ENCODE results near the gene RAG2.
"Not testable (repeated sequence)": the region's sequence is repeated elsewhere in the genome, so short reads cannot be mapped to it uniquely, and the experiment has no call there.

The RAG2 gene

DNA sequence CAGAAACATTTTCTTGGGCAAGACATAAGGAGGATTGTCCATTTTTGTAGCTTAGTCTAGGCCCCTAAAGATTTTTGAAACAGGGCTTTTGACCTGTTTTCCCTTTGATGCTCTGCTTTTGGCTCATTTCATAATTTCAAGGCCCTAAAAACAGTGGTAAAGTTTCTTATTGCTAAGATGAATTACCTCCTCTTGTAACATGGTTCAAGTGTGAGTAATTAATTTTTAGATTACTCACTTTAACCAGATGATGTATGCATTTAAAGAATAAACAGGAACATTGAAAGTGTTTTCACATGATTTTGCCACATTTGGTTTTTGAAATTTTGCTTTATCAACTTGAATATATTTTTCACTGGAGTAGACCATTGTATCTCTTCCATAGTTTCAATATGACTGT, 1.2 kb downstream of the RAG2 start:
- DNase-seq, result no peak

DNA sequence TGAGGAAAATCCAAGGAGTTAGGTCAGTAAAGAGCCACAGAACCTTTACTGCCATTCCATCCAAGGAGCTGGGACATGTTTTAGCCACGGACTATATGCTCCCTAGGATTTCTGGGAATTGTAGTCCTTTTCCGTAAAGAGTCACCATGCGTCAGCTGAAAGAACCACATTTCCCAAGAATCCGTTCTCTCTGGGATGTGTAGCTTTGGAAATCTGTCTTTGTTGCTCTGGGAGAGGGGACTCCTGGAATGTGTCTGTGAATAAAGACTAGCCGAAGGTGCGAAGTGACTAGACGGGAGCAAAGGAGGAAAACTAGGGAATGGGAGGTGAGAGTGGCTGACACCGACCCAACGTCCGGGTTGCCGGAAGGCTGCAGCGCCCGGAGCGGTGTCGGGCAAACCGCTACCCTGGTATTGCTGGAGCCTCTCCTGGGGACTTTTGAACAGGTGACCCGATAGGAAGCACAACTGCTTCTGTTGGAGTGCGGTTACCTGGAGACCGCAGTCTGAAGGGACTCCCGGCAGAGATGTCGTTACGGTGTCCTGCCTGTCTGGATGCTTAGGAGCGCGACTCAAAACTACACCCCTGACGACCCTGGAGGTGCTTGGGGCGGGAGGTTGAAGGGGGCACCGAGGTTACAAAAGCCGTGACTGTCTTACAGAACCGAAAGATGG, 3.6 kb downstream of the RAG2 start, which contains the start of gene IFTAP:
Gene IFTAP (plus strand): TSS at position 187 of the 674 bp plus-strand sequence. CDS start 15,602 bp downstream, outside the sequence.
- peak; percentile 78 for DNase-seq

DNA sequence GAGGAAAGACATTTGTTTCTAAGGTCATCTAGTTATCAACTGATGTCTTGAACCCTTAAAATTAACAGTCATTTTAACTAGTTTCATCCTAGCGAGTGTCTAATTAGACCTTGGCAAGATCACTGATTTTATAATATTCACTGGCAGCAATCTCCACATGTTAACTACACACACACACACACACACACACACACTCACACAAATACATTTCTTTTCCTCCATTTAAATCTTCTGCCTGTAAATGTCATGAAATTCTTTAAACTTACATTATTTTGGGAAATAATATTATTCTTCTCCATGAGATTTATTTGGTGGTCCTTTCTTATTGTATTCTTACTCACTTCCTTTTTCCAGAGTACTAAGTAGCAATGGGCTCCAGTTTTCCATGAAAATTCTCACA, 6.6 kb downstream of the RAG2 start:
- no peak for DNase-seq

DNA sequence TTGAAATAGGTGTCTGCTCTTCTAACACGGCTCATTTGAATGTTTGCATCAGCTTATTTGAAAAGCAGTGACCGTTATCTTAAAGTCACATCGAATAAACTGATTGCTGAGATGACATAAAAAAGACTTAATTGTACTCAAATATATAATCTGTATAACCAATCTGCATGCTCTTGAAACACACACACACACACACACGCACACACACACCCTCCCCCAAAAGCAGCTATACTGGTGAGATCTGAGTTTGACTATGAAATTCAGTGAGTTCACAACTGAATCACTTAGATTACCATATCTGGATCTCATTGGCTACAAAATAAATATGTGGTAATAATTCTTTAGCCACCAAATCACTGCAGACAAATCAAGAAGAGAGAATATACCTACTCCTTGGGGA, 7.5 kb downstream of the RAG2 start:
- DNase-seq, result no peak

DNA sequence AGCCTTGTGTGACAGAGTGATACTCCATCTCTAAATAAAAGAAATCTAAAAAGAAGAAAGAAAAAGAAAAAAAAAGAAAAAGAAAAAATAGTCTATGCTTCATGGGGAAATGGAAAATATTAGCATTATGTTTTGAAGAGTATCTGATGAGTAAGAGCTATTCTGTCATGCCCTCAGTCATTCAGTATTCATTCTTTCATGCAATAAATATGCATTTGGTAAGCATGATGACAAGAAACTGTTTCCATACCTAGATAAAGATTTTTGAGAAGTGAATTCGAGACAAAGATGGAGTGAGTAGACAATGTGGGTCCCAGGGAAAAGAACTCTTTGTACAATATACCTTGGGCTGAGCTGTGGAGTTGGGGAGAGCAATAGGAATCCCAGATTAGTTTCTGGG, 9.9 kb downstream of the RAG2 start:
- no peak for DNase-seq

DNA sequence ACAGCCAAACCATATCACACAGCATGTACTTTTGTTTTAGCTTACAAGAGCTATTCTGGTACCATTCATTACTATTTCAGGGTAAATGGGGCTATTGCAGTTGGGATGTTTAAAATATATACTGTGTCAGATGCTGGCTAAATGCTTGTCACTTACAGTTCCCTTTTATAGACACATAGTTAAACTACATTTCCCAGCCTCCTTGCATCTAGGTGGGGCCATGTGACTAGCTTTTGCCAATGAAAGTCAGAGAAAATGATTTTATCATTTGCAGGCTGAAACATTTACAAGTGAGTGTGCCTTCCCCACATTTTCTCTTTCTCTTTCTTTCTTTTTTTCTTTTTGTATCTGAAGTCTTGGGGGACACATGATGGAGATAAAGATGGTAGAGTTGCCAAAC, 11.5 kb downstream of the RAG2 start:
- no peak for DNase-seq

DNA sequence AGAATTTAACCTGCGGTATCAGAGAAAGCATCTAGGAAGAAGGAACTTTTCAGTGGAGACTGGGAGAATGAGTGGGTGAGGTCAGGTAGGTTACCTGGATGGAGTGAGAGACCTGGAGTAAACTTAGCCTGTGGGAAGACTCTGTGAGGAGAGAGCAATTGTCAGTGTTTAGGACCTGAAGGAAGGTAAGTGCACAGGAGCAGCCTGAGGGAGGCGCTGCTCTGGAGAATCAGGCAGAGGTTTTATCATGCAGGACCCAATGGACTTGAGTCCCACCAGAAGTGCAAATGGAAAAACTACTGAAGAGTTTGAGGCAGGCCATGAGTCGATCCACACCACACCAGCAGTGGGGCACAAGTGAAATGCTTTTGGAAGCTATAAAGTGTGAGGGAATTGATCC, 14.4 kb downstream of the RAG2 start:
- DNase-seq, result no peak

DNA sequence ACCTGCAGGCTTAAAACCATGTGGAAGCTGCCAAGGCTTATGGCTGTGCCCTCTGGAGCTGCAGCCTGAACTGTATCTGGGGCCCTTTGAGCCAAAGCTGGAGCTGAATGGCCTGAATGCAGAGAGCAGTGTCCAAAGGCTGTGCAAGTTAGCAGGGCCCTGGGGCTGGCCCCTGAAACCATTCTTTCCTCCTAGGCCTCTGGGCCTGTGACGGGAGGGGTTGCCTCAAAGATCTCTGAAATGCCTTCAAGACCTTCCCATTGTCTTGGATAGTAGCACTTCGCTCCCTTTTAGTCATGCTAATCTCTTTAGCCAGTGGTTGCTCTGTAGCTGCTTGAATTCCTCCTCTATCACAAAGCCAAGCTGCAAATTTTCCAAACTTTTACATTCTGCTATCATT, 16.5 kb downstream of the RAG2 start:
- no peak for DNase-seq

DNA sequence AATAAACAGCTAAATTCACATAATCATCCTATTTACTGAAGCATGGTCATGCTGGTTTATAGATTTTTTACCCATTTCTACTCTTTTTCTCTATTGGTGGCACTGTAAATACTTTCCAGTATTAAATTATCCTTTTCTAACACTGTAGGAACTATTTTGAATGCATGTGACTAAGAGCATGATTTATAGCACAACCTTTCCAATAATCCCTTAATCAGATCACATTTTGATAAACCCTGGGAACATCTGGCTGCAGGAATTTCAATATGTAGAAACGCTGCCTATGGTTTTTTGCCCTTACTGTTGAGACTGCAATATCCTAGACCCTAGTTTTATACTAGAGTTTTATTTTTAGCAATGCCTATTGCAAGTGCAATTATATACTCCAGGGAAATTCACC, 19.6 kb downstream of the RAG2 start:
- no peak for DNase-seq

DNA sequence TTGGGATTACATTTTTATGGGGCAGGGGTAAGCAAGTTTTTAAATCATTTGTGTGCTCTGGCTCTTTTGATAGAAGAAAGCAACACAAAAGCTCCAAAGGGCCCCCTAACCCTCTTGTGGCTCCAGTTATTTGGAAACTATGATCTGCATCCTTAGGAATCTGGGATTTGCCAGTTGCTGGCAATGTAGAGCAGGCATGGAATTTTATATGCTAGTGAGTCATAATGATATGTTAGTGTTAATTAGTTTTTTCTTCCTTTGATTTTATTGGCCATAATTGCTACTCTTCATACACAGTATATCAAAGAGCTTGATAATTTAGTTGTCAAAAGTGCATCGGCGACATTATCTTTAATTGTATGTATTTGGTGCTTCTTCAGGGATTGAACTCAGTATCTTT, 20.2 kb downstream of the RAG2 start:
- no peak for DNase-seq

DNA sequence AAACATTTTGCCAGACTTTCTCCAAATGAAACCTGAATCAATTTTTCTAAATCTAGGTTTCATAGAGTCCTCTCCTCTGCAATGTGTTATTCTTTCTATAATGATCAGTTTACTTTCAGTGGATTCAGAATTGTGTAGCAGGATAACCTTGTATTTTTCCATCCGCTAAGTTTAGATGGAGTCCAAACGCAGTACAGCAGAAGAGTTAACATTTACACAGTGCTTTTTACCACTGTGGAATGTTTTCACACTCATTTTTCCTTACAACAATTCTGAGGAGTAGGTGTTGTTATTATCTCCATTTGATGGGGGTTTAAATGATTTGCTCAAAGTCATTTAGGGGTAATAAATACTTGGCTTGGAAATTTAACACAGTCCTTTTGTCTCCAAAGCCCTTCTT, 20.7 kb downstream of the RAG2 start:
- no peak for DNase-seq

DNA sequence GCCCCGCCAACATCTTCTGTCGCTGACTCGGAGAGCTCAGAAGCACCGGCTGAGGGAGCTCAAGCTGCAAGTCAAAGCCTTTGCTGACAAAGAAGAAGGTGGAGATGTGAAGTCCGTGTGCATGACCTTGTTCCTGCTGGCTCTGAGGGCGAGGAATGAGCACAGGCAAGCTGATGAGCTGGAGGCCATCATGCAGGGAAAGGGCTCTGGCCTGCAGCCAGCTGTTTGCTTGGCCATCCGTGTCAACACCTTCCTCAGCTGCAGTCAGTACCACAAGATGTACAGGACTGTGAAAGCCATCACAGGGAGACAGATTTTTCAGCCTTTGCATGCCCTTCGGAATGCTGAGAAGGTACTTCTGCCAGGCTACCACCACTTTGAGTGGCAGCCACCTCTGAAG, 23.6 kb downstream of the RAG2 start:
- DNase-seq, result no peak

DNA sequence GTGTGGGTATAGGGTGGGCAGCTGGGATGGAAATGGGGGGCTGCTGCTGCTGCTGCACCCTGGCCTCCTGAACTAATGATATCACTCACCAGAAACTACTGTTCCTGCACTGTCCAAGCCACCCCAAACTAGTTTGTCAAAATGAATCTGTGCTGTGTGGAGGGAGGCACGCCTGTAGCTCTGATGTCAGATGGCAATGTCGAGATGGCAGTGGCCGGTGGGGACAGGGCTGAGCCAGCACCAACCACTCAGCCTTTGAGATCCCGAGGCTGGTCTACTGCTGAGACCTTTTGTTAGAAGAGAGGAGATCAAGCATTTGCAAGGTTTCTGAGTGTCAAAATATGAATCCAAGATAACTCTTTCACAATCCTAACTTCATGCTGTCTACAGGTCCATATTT, 28.9 kb downstream of the RAG2 start:
- DNase-seq, result no peak

DNA sequence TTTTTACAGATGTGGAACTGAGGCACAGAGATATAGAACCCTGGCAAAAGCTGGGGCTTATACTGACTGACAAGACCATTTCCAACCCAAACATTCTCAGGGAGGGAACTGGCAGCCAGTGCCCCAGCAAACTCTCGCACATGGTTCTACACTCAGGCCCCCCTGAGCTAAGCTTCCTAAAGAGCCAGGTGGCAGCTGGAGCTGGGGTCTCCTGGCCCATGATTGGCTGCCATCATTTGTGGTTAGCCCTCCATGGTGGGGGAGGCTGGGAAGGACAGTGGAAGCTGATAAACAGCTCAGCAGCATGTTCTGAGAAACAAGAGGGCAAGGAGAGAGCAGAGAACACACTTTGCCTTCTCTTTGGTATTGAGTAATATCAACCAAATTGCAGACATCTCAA, 30.3 kb downstream of the RAG2 start, which contains the start of gene RAG1:
Gene RAG1 (plus strand): TSS at position 314 of the 400 bp plus-strand sequence. CDS start 5,298 bp downstream, outside the sequence.
- DNase-seq, result no peak

DNA sequence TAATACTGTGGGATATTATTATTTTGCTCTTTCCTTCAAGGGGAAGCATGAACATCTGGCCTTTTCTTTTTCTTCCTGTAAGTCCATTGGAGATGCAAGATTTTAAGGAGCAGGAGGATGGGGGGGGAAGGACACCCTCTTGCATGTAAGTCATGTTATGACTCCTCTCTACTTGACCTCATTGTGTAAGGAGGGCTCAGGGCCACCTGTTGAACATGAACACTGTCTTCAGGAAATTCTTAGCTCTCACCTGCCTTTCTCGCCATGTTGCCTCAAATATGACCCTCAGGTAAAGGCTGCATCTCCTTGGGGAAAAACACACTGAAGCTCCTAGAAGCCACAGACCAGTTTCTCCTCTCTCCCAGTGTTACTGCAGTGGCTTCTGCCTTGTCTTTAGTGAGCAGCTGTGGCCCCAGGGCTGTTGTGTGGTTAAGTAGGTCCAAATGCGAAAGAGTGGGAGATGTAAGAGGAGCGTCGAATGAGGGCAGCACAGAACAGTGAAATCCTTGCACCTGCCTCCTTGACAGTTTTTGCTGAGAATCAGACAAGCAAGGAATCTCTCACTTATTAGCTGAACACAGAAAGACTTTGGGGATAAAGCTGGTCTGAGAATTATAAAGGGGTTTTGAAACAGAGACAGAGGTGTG, 31.5 kb downstream of the RAG2 start:
- no peak for DNase-seq

DNA sequence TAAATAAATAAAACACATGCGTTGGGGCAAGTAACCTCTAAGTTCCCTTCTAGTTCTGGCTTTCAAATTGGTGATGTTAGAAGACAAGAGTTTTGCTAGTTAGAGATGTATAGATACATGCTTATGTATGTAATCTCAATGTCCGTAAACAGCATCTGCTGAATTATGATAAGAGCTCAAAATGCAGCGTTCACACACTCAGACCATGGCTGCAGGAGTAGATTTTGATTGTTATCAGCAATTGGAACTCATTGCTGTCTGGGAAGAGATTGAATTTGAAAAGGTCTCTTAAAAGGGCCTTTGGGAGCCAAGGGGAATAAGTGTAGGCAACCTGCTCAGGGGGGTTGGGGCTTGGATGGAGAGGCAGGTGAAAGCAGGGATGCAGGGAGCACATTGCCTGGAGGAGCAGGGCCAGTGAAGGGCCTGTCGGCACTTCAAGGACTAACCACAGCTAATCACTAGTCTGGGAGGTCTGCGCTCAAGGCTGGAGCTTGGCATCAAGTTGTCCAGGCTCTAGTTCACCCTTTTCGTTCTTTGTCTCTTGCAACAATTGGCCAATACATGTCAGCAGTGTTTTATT, 32.9 kb downstream of the RAG2 start:
- no peak for DNase-seq

DNA sequence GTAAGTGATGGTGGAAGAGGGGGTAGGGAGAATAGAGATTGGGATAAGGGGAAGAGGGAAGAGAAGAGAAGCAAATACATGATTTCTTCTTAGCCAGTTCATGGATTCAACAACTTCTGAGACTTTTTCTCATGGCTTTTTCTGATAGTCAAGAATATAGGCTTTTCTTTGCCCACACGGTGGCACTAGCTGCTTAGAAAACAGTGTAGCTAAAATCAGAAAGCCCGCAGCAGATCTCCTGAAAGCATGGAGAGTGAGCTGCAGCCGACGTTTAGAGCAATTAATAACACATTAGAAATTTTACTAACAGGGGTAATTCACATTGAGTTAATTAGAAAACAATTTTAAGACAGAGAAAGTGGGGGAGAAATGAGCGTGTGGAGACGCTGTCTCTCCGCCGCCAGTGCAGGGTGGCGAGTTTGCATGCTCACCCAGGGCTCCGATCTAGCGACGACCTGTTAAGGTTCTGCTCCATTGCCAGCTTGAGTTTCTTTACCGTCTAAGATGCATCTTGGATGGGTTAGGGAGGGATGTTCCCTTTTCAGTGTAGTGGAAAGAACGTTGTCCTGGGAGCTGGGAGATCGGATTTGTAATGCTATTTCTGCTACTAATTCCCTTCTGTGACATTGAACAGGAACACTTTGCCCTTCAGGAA, 33.5 kb downstream of the RAG2 start:
- DNase-seq, result no peak

DNA sequence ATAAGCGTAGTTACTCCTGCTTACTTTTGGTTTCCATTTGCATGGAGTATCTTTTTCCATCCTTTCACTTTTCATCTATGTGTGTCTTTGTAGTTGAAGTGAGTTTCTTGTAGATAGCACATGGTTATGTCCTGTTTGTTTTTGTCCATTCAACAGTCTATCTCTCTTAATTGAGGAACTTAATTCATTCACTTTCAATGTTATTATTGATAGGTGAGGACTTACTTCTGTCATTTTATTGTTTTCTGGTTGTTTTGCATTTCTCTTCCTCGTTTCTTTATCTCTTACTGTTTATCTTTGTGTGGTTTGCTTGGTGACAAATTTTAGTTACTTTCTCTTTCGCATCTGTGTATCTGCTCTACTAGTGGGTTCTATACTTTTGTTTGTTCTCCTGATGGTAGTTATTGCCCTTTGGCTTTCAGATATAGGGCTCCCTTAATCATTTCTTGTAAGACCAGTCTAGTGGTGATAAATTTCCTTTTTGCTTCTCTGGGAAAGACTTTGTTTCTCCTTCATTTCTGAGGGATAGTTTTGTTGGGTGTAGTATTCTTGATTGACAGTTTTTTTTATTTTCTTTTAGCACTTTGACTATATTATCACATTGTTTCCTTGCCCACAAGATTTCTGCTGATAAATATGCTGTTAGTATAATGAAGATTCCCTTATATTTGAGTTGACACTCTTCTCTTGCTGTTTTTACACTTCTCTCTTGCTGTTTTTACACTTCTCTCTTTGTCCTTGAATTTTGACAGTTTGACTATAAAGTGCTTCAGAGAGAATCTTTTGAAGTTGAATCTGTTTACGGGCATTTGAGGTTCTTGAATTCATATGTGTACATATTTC, 39.2 kb downstream of the RAG2 start:
- DNase-seq, result no peak

DNA sequence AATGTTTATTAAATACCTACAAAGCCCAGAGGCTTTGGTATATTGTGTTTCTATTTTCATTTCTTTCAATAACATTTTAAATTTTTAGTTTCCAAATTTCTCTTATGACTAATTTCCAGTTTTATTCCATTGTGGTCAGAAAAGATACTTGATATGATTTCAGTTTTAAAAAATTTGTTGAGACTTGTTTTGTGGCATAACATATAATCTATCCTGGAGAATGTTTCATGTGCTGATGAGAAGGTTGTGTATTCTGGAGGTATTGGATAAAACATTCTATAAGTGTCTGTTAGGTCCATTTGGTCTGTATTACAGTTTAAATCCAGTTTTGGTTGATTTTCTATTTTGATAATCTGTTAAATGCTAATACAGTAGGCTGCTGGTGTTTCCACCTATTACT, 40.0 kb downstream of the RAG2 start:
- no peak for DNase-seq

DNA sequence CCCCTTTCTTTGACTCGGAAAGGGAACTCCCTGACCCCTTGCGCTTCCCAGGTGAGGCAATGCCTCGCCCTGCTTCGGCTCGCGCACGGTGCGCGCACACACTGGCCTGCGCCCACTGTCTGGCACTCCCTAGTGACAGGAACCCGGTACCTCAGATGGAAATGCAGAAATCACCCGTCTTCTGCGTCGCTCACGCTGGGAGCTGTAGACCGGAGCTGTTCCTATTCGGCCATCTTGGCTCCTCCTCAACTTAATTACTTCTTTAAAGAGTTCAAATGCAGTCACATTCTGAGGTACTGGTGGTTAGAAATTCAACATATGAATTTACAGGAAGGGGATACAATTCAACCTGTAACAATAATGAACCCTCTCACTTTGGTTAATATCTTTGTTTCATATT, 40.6 kb downstream of the RAG2 start:
- not testable (repeated sequence) for DNase-seq

DNA sequence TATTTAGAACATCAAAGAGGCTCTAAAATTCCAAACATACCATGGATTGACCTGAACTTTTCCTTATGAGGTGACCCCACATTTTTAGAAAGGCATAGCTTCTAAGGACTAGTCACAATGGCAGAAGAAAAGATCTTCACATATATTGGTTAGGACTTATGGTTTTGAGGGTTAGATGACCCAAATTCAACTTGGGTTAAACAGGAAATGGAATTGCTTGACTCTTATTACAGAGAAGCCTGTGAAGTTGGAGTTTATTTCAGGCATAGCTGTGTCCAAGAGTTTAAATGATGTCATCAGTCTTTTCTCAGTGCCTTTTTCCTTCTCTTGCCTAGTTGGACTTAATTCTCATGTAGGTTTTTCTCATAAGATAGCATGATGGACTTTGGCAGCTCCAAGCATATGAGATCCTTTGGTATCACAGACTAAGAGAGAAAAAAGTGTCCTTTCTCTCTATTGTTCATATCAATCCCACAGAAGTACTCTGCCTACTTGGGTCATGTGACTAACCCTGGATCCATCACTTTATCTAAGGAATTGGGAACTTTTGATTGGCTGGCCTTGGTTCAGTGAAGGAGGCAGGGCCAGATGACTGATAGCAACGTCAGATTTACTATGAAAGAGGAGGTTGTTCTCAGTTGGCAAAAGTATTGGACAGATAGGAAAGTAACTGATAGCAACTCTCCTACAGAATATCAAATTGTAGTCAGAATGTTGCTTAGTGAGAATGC, 47.5 kb downstream of the RAG2 start:
- DNase-seq, result no peak

All from NCI-H524 treated with DMSO at 0.1 percent for 48 hours (cell line).